HepG2 (cell line): Measurements from ENCODE around the gene TEX30. TPM values are rescaled to one million over a fixed set of nuclear protein-coding genes. Genes with fewer than 3 reads are reported as not detected.

ENCODE experiments used
- ATAC-seq: fragments of 200-7000 bp; cut with Tn5 transposase; 3 replicates; pipeline ENCODE4 v1.9.1; 2020; ENCODE audit warnings: mild to moderate bottlenecking, moderate library complexity
- BruUV-seq: library from RNA; stranded (reverse); fragments of 400-500 nt; replicated peaks from 2 replicates; lab custom pipeline; 2021; lab: Mats Ljungman, UMichigan
- CTCF ChIA-PET: fragments of 300-600 bp; formaldehyde crosslinking; extraction: SDS; loops from one replicate; lab custom pipeline; 2021; ENCODE audit warnings: low total read pairs, inconsistent platforms, low intra/inter-chr PET ratio; lab: Yijun Ruan, JAX
- POLR2A ChIA-PET: fragments of 350-600 bp; sonication (Branson Sonifier 250); formaldehyde crosslinking; loops from one replicate; lab custom pipeline; 2020; ENCODE audit warnings: antibody characterized with exemption, inconsistent platforms; lab: Yijun Ruan, JAX
- DNase-seq: peaks from one replicate; pipeline ENCODE4 v3.0.0-alpha.2; 2015; ENCODE audit warnings: low spot score
- FAIRE-seq: peaks from 3 replicates; lab custom pipeline; 2011; peaks lifted over from hg19 to GRCh38; lab: Jason Lieb, UNC
- H2AFZ ChIP-seq: one replicate; pipeline ENCODE4 v1.6.1; 2011; ENCODE audit warnings: low read length, inconsistent platforms
- H3K27ac ChIP-seq: fragments of 300-600 bp; 3 replicates; pipeline ENCODE4 v1.8.0; 2011; ENCODE audit warnings: mixed run types, mild to moderate bottlenecking, mixed read lengths, low read length, inconsistent platforms; ENCODE audit not compliant: insufficient read depth; ENCODE audit errors: extremely low read length
- H3K27me3 ChIP-seq, 2 experiments: fragments of 200-600 bp in 1 of 2; 2 replicates in 1 of 2; 3 replicates in 1 of 2; pipeline versions ENCODE4 v1.6.0 to v1.8.0; 2011; ENCODE audit warnings: low read length in 2 of 2, mild to moderate bottlenecking in 2 of 2, moderate library complexity in 2 of 2, inconsistent platforms in 1 of 2; ENCODE audit not compliant: insufficient read depth in 2 of 2, control insufficient read depth in 1 of 2
- H3K36me3 ChIP-seq, 2 experiments: fragments of 200-600 bp in 1 of 2; replicated peaks in 1 of 2; 2 replicates in 1 of 2; 3 replicates in 1 of 2; pipeline versions ENCODE4 v1.5.1 to v1.8.0; 2011; ENCODE audit warnings: low read length in 2 of 2, inconsistent platforms in 1 of 2; ENCODE audit not compliant: insufficient read depth in 2 of 2, control insufficient read depth in 1 of 2
- H3K4me1 ChIP-seq: 2 replicates; pipeline ENCODE4 v1.5.1; 2012; ENCODE audit warnings: low read length, inconsistent platforms; ENCODE audit not compliant: insufficient read depth
- H3K4me2 ChIP-seq: 2 replicates; pipeline ENCODE4 v1.6.0; 2011; ENCODE audit warnings: low read depth, low read length, inconsistent platforms
- H3K4me3 ChIP-seq, 3 experiments: fragments of 200-600 bp in 1 of 3; sonication (generic), shearing (Covaris generic) in 1 of 3; replicated peaks in 1 of 3; 2 replicates each; pipeline ENCODE4 v1.5.1; 2011 to 2016; ENCODE audit warnings: low read length in 3 of 3, inconsistent platforms in 2 of 3, low read depth in 2 of 3, mild to moderate bottlenecking in 2 of 3, control low read depth in 1 of 3, mixed read lengths in 1 of 3; ENCODE audit not compliant: insufficient read depth in 1 of 3
- H3K79me2 ChIP-seq: one replicate; pipeline ENCODE4 v1.6.1; 2011; ENCODE audit warnings: low read length, inconsistent platforms; ENCODE audit not compliant: insufficient read depth
- H3K9ac ChIP-seq: 2 replicates; pipeline ENCODE4 v1.6.0; 2011; ENCODE audit warnings: mild to moderate bottlenecking, low read depth, low read length, inconsistent platforms; ENCODE audit not compliant: insufficient read depth
- H3K9me3 ChIP-seq: 2 replicates; pipeline ENCODE4 v1.5.1; 2012; ENCODE audit warnings: mild to moderate bottlenecking, low read length
- H4K20me1 ChIP-seq: 2 replicates; pipeline ENCODE4 v1.6.0; 2011; ENCODE audit warnings: inconsistent platforms, mild to moderate bottlenecking, low read length, moderate library complexity; ENCODE audit not compliant: insufficient read depth
- ARID4A ChIP-seq: sonication (generic); formaldehyde crosslinking; IDR thresholded peaks from 2 replicates; pipeline ENCODE4 v1.5.0; 2020; ENCODE audit warnings: mild to moderate bottlenecking, missing genetic modification reagents, borderline replicate concordance
- CEBPB ChIP-seq: IDR thresholded peaks from 2 replicates; pipeline ENCODE4 v1.6.1; 2011; ENCODE audit warnings: low read depth, low read length, improper control_type of control experiment, borderline replicate concordance
- HIVEP1 ChIP-seq: sonication (generic); formaldehyde crosslinking; IDR thresholded peaks from 2 replicates; pipeline ENCODE4 v1.4.0; 2020; ENCODE audit warnings: mild to moderate bottlenecking, missing genetic modification reagents
- KDM4B ChIP-seq: sonication (generic); formaldehyde crosslinking; IDR thresholded peaks from 2 replicates; pipeline ENCODE4 v1.4.0; 2020; ENCODE audit warnings: missing genetic modification reagents
- MED8 ChIP-seq: sonication (generic); formaldehyde crosslinking; IDR thresholded peaks from 2 replicates; pipeline ENCODE4 v1.8.1; 2023; ENCODE audit warnings: mild to moderate bottlenecking, missing genetic modification reagents; ENCODE audit not compliant: insufficient replicate concordance
- NR3C1 ChIP-seq: sonication (generic); formaldehyde crosslinking; IDR thresholded peaks from 2 replicates; pipeline ENCODE4 v1.4.0; 2020; ENCODE audit warnings: missing genetic modification reagents
- RNF2 ChIP-seq: fragments of 450-650 bp; conservative IDR thresholded peaks from 2 replicates; pipeline ENCODE4 v1.6.1; 2016; ENCODE audit warnings: low read depth
- SYNCRIP ChIP-seq: fragments of 200-400 bp; formaldehyde crosslinking; IDR thresholded peaks from 2 replicates; pipeline ENCODE4 v1.6.1; 2018; ENCODE audit warnings: mild to moderate bottlenecking, low read depth, low read length; ENCODE audit not compliant: insufficient read depth
- WIZ ChIP-seq: sonication (generic); formaldehyde crosslinking; IDR thresholded peaks from 2 replicates; pipeline ENCODE4 v1.5.1; 2020; ENCODE audit warnings: mild to moderate bottlenecking, missing genetic modification reagents
- ZFP1 ChIP-seq: IDR thresholded peaks from 2 replicates; pipeline ENCODE4 v1.6.1; 2016
- ZMYM2 ChIP-seq: sonication (generic); formaldehyde crosslinking; IDR thresholded peaks from 2 replicates; pipeline ENCODE4 v1.8.0; 2022; ENCODE audit warnings: mild to moderate bottlenecking, missing genetic modification reagents
- ZNF224 ChIP-seq: sonication (generic); formaldehyde crosslinking; IDR thresholded peaks from 2 replicates; pipeline ENCODE4 v1.5.0; 2020; ENCODE audit warnings: mild to moderate bottlenecking, missing genetic modification reagents
- ZNF737 ChIP-seq: sonication (generic); formaldehyde crosslinking; IDR thresholded peaks from 2 replicates; pipeline ENCODE4 v1.5.0; 2020; ENCODE audit warnings: missing genetic modification reagents, mild to moderate bottlenecking, borderline replicate concordance
- ZNF83 ChIP-seq: sonication (generic); formaldehyde crosslinking; IDR thresholded peaks from 2 replicates; pipeline ENCODE4 v1.4.0; 2020; ENCODE audit warnings: missing genetic modification reagents, mild to moderate bottlenecking, borderline replicate concordance
- ZSCAN29 ChIP-seq: sonication (generic); formaldehyde crosslinking; conservative IDR thresholded peaks from 2 replicates; pipeline ENCODE4 v1.4.0; 2020; ENCODE audit warnings: mild to moderate bottlenecking, missing genetic modification reagents
- WGBS: methylation state at CpG from one replicate; pipeline ENCODE4 v1.1.6; 2017; ENCODE audit warnings: low lambda C conversion rate; 5-methylcytosine and 5-hydroxymethylcytosine counted together
- in situ Hi-C: cut with HindIII; loops from 2 replicates; pipeline ENCODE4 v1.10.0; 2017; ENCODE audit warnings: low pct_unique_long_range_greater_than_20kb; ENCODE audit not compliant: extremely low pct_ligation_motif_present
- intact Hi-C: fragments of 100-400 bp; cut with micrococcal nuclease; formaldehyde crosslinking; loops from one replicate; pipeline ENCODE4 v1.10.0; 2022; ENCODE audit not compliant: unreplicated experiment
- polyA plus RNA-seq, 8 experiments: library from polyadenylated mRNA; depleted of rRNA in 3 of 8; stranded (reverse) in 7 of 8; unstranded in 1 of 8; fragments of >200 nt; fragmentation: Illumina TruSeq in 4 of 8; extraction: Trizol in 4 of 8; gene quantifications; 2 replicates each; pipeline versions ENCODE4 v1.2.1 to v1.2.3, GENCODE V29; 2011 to 2016; ENCODE audit warnings: low read depth in 4 of 8, missing spikeins in 1 of 8, mixed read lengths in 1 of 8; ENCODE audit not compliant: insufficient read depth in 1 of 8
- total RNA-seq, 5 experiments: library from RNA; depleted of rRNA; stranded (reverse); fragments of >200 nt; fragmentation: Illumina TruSeq; extraction: Trizol; gene quantifications; 2 replicates each; pipeline ENCODE4 v1.2.3, GENCODE V29; 2016; ENCODE audit warnings: low read depth in 1 of 5

The TEX30 gene
- total and polyA plus RNA-seq, 2 of the 13 experiments (the other 11 are each of a cell fraction or from before 2014, with no cell fraction given), result 0.60 to 1.2 TPM

- WGBS, result 0% methylated on average over 1 of the region's 1 CpG
- FAIRE-seq (no peak), DNase-seq (no peak), ATAC-seq (no peak)
- Histone ChIP-seq H3K36me3 (no peaks in the 10 kb centered on the region), H3K27me3 (no peaks in the 10 kb centered on the region), H3K9me3 (no peaks in the 10 kb centered on the region), H4K20me1 (no peaks in the 10 kb centered on the region), H3K4me2 (no peak overlapping the region), H3K27ac (no peak overlapping the region), H3K4me1 (peaks cover 9% of the 10 kb centered on the region; the same call in 1 of the 2 replicates), H2AFZ (no peak overlapping the region), H3K79me2 (no peaks in the 10 kb centered on the region), H3K9ac (no peak overlapping the region), H3K4me3 (no peak overlapping the region)
- POLR2A ChIA-PET, result no interaction called here
- in situ Hi-C loops, result loop anchor here (5.0 kb wide), 1 partner anchor 140 kb away; no protein-coding TSS in a partner anchor
- no TSS peak for BruUV-seq
- TF ChIP-seq RNF2 (no peak), CEBPB (peak; percentile 22; the same call in 1 of the 2 replicates)
- intact Hi-C loops, result no loop called here
- CTCF ChIA-PET, result no interaction called here
These were observed 51.8 kb downstream of the TEX30 start for GRCh38 chr13:102721800-102722231.

- no peak for DNase-seq
These were observed 54.8 kb downstream of the TEX30 start for GRCh38 chr13:102718746-102719145.

More at GRCh38 chr13:102718746-102719145, 54.8 kb downstream of the TEX30 start:
- no peak for FAIRE-seq
- CTCF ChIA-PET, result no interaction called here
- POLR2A ChIA-PET, result interaction anchor here (1.0 kb wide), 1 partner anchor 122 kb away, joined by 3 read pairs; the partner anchor contains the start of gene TPP2
- H4K20me1 ChIP-seq, result no peaks in the 10 kb centered on the region
- BruUV-seq, result no TSS peak
- intact Hi-C loops, result no loop called here
- H3K4me3 ChIP-seq, result no peak overlapping the region
- H3K36me3 ChIP-seq, result no peaks in the 10 kb centered on the region
- in situ Hi-C loops, result no loop called here
- H3K9ac ChIP-seq, result no peak overlapping the region
- H3K79me2 ChIP-seq, result no peaks in the 10 kb centered on the region
- no peak overlapping the region for H3K27ac ChIP-seq
- no peak overlapping the region for H3K4me2 ChIP-seq
- no peaks in the 10 kb centered on the region for H3K9me3 ChIP-seq
- no peak for ATAC-seq
- H3K27me3 ChIP-seq, result no peaks in the 10 kb centered on the region
- no peak overlapping the region for H2AFZ ChIP-seq
- TF ChIP-seq ZSCAN29 (CRISPR knock-in tag) (no peak), HIVEP1 (CRISPR knock-in tag) (no peak), MED8 (CRISPR knock-in tag) (no peak), ZNF224 (CRISPR knock-in tag) (no peak), ZMYM2 (no peak), ZNF83 (CRISPR knock-in tag) (no peak), WIZ (CRISPR knock-in tag) (no peak), SYNCRIP (no peak), ZNF737 (CRISPR knock-in tag) (no peak), NR3C1 (CRISPR knock-in tag) (no peak), ARID4A (CRISPR knock-in tag) (no peak), KDM4B (CRISPR knock-in tag) (no peak), ZFP1 (CRISPR knock-in tag) (no peak)
- H3K4me1 ChIP-seq, result no peaks in the 10 kb centered on the region
- 9% methylated on average over 2 of the region's 2 CpGs for WGBS
